Measurements from ENCODE around the gene CLEC4F.

The CLEC4F gene

GRCh38 chr2:70834106-70834505, 13.7 kb upstream of the CLEC4F start:
- no peaks in the 10 kb centered on the region for H3K79me2 ChIP-seq (ENCODE audit: control insufficient read depth, low read length)

GRCh38 chr2:70833246-70833645, 12.8 kb upstream of the CLEC4F start:
- Histone ChIP-seq H3K79me2 (ENCODE audit: control insufficient read depth, low read length) (no peaks in the 10 kb centered on the region), H3K4me3 (ENCODE audit: low read length) (no peak overlapping the region), H3K4me1 (ENCODE audit: control insufficient read depth, low read length) (no peaks in the 10 kb centered on the region), H3K9me3 (ENCODE audit: control insufficient read depth, insufficient read depth, low read length) (no peaks in the 10 kb centered on the region), H3F3A (ENCODE audit: control insufficient read depth, insufficient read depth) (no peaks in the 10 kb centered on the region), H3K27me3 (ENCODE audit: control insufficient read depth, low read length) (peaks cover 8% of the 10 kb centered on the region; the same call in 1 of the 2 replicates), H3K27ac (ENCODE audit: low read depth, low read length) (no peak overlapping the region), H3K4me2 (ENCODE audit: low read length) (no peak overlapping the region), H3K36me3 (ENCODE audit: control insufficient read depth, low read length) (no peaks in the 10 kb centered on the region), H4K20me1 (ENCODE audit: control insufficient read depth, insufficient read depth, low read depth, low read length) (no peaks in the 10 kb centered on the region), H3K9me2 (replicated peaks; ENCODE audit: control insufficient read depth, low read length) (no peaks in the 10 kb centered on the region)
- TF ChIP-seq, protein P1, sequence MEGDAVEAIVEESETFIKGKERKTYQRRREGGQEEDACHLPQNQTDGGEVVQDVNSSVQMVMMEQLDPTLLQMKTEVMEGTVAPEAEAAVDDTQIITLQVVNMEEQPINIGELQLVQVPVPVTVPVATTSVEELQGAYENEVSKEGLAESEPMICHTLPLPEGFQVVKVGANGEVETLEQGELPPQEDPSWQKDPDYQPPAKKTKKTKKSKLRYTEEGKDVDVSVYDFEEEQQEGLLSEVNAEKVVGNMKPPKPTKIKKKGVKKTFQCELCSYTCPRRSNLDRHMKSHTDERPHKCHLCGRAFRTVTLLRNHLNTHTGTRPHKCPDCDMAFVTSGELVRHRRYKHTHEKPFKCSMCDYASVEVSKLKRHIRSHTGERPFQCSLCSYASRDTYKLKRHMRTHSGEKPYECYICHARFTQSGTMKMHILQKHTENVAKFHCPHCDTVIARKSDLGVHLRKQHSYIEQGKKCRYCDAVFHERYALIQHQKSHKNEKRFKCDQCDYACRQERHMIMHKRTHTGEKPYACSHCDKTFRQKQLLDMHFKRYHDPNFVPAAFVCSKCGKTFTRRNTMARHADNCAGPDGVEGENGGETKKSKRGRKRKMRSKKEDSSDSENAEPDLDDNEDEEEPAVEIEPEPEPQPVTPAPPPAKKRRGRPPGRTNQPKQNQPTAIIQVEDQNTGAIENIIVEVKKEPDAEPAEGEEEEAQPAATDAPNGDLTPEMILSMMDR (IDR thresholded peaks at IDR 0.05; ENCODE audit: low read depth, low read length, poor library complexity, severe bottlenecking): no peak
- TF ChIP-seq EZH2phosphoT487 (IDR thresholded peaks at IDR 0.05; ENCODE audit: borderline replicate concordance, low read length): no peak

More at GRCh38 chr2:70834106-70834505, 13.7 kb upstream of the CLEC4F start:
- H3K9me3 ChIP-seq (ENCODE audit: control insufficient read depth, insufficient read depth, low read length): no peaks in the 10 kb centered on the region
- no peaks in the 10 kb centered on the region for H4K20me1 ChIP-seq (ENCODE audit: control insufficient read depth, insufficient read depth, low read depth, low read length)
- no peaks in the 10 kb centered on the region for H3K36me3 ChIP-seq (ENCODE audit: control insufficient read depth, low read length)
- no peaks in the 10 kb centered on the region for H3K4me1 ChIP-seq (ENCODE audit: control insufficient read depth, low read length)
- no peak overlapping the region for H3K27ac ChIP-seq (ENCODE audit: low read depth, low read length)
- H3K27me3 ChIP-seq (ENCODE audit: control insufficient read depth, low read length): peaks cover 8% of the 10 kb centered on the region; the same call in 1 of the 2 replicates
- no peaks in the 10 kb centered on the region for H3K9me2 ChIP-seq (replicated peaks; ENCODE audit: control insufficient read depth, low read length)
- H3F3A ChIP-seq (ENCODE audit: control insufficient read depth, insufficient read depth): no peaks in the 10 kb centered on the region
- no peak overlapping the region for H3K4me2 ChIP-seq (ENCODE audit: low read length)
- TF ChIP-seq, protein P1 (IDR thresholded peaks at IDR 0.05; ENCODE audit: low read depth, low read length, poor library complexity, severe bottlenecking): no peak
- no peak for TF ChIP-seq EZH2phosphoT487 (IDR thresholded peaks at IDR 0.05; ENCODE audit: borderline replicate concordance, low read length)
- no peak overlapping the region for H3K4me3 ChIP-seq (ENCODE audit: low read length)

DNA sequence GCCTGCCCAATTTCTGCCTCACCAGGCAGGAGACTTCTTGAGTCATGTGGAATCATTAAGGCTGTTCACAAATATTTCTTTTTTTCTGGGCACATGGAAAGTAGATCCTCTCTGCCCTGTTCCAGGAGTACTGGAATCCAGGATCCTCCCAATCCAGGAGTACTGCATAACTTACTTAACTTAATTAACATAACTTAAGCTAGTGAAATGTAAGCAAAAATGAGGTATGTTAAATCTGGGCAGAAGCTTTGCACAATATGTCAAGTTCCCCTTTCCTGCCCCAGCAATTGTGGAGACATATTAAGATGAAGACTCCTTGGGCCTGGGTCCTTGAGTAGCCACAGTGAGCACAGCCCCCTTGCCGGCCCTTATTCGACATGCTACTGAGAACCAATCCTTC, 12.0 kb upstream of the CLEC4F start:
- no peaks in the 10 kb centered on the region for H4K20me1 ChIP-seq (ENCODE audit: control insufficient read depth, insufficient read depth, low read depth, low read length)
- no peaks in the 10 kb centered on the region for H3K79me2 ChIP-seq (ENCODE audit: control insufficient read depth, low read length)
- no peak overlapping the region for H3K4me3 ChIP-seq (ENCODE audit: low read length)
- peaks cover 10% of the 10 kb centered on the region for H3K27me3 ChIP-seq (ENCODE audit: control insufficient read depth, low read length)
- TF ChIP-seq, protein P1 (IDR thresholded peaks at IDR 0.05; ENCODE audit: low read depth, low read length, poor library complexity, severe bottlenecking): no peak
- no peaks in the 10 kb centered on the region for H3K9me3 ChIP-seq (ENCODE audit: control insufficient read depth, insufficient read depth, low read length)
- no peaks in the 10 kb centered on the region for H3F3A ChIP-seq (ENCODE audit: control insufficient read depth, insufficient read depth)
- H3K4me1 ChIP-seq (ENCODE audit: control insufficient read depth, low read length): no peaks in the 10 kb centered on the region
- H3K36me3 ChIP-seq (ENCODE audit: control insufficient read depth, low read length): no peaks in the 10 kb centered on the region
- H3K9me2 ChIP-seq (replicated peaks; ENCODE audit: control insufficient read depth, low read length): no peaks in the 10 kb centered on the region
- H3K27ac ChIP-seq (ENCODE audit: low read depth, low read length): no peak overlapping the region
- H3K4me2 ChIP-seq (ENCODE audit: low read length): no peak overlapping the region

- Histone ChIP-seq H3K4me1 (ENCODE audit: control insufficient read depth, low read length) (no peaks in the 10 kb centered on the region), H3K27me3 (ENCODE audit: control insufficient read depth, low read length) (peaks cover 10% of the 10 kb centered on the region), H3K4me3 (ENCODE audit: low read length) (no peak overlapping the region), H3K27ac (ENCODE audit: low read depth, low read length) (no peak overlapping the region), H3K9me2 (replicated peaks; ENCODE audit: control insufficient read depth, low read length) (no peaks in the 10 kb centered on the region), H4K20me1 (ENCODE audit: control insufficient read depth, insufficient read depth, low read depth, low read length) (no peaks in the 10 kb centered on the region), H3K79me2 (ENCODE audit: control insufficient read depth, low read length) (no peaks in the 10 kb centered on the region), H3K4me2 (ENCODE audit: low read length) (no peak overlapping the region), H3F3A (ENCODE audit: control insufficient read depth, insufficient read depth) (no peaks in the 10 kb centered on the region), H3K36me3 (ENCODE audit: control insufficient read depth, low read length) (no peaks in the 10 kb centered on the region), H3K9me3 (ENCODE audit: control insufficient read depth, insufficient read depth, low read length) (no peaks in the 10 kb centered on the region)
- TF ChIP-seq EZH2phosphoT487 (IDR thresholded peaks at IDR 0.05; ENCODE audit: borderline replicate concordance, low read length): no peak
- TF ChIP-seq, protein P1 (IDR thresholded peaks at IDR 0.05; ENCODE audit: low read depth, low read length, poor library complexity, severe bottlenecking): no peak
Observed at GRCh38 chr2:70831861-70832260, 11.5 kb upstream of the CLEC4F start.
